Upper lobe of left lung (tissue), 6 donors: ENCODE results near the gene SYK. TPM values are rescaled to one million over a fixed set of nuclear protein-coding genes. Genes with fewer than 3 reads are reported as not detected.

Experiments used
- ATAC-seq, 2 donors: fragments of 200-7000 bp; cut with Tn5 transposase; one replicate each; pipeline ENCODE4 v1.9.1; 2022; ENCODE audit warnings: mild to moderate bottlenecking in 2 of 2, moderate library complexity in 2 of 2; ENCODE audit not compliant: low FRiP score in 2 of 2
- DNase-seq, 2 donors: peaks; one replicate each; pipeline ENCODE4 v3.0.0-alpha.2; 2019 to 2020
- H3K27ac ChIP-seq, 4 donors: fragments of 200-600 bp; sonication (generic); one replicate each; pipeline ENCODE4 v1.5.1; 2016 to 2019
- H3K27me3 ChIP-seq, 4 donors: fragments of 200-600 bp; sonication (generic); one replicate each; pipeline ENCODE4 v1.5.1; 2017 to 2019
- H3K36me3 ChIP-seq, 4 donors: fragments of 200-600 bp; sonication (generic); one replicate each; pipeline ENCODE4 v1.5.1; 2016 to 2019
- H3K4me1 ChIP-seq, 4 donors: fragments of 200-600 bp; sonication (generic); one replicate each; pipeline ENCODE4 v1.5.1; 2018 to 2019
- H3K4me3 ChIP-seq, 4 donors: fragments of 200-600 bp; sonication (generic); one replicate each; pipeline ENCODE4 v1.5.1; 2017 to 2019; ENCODE audit warnings: mild to moderate bottlenecking in 2 of 4, moderate library complexity in 1 of 4
- H3K9me3 ChIP-seq, 4 donors: fragments of 200-600 bp; sonication (generic); one replicate each; pipeline ENCODE4 v1.5.1; 2018 to 2019
- EP300 ChIP-seq, 4 donors: sonication (generic); formaldehyde crosslinking; IDR thresholded peaks; one replicate each; pipeline ENCODE4 v1.5.1; 2017; ENCODE audit warnings: antibody characterized with exemption in 4 of 4, control low read depth in 2 of 4
- POLR2A ChIP-seq, 4 donors: fragments of 450-650 bp; IDR thresholded peaks; one replicate each; pipeline ENCODE4 v1.5.1; 2016 to 2017; ENCODE audit warnings: antibody characterized with exemption in 4 of 4, mild to moderate bottlenecking in 2 of 4
- POLR2AphosphoS5 ChIP-seq, 2 donors: sonication (generic); formaldehyde crosslinking; IDR thresholded peaks; one replicate each; pipeline ENCODE4 v1.5.1; 2017; ENCODE audit warnings: antibody characterized with exemption in 2 of 2
- WGBS, 2 donors: methylation state at CpG; one replicate each; pipeline ENCODE4 v1.1.5; 2017 to 2018; 5-methylcytosine and 5-hydroxymethylcytosine counted together
- total RNA-seq, 6 donors: library from RNA; depleted of rRNA in 4 of 6; stranded (reverse); fragments of >200 nt in 4 of 6; gene quantifications; one replicate each; pipeline versions ENCODE4 v1.1.0 to v1.2.1, GENCODE V29; 2016 to 2021
- TF ChIP-seq, protein P1 (sequence below), 6 experiments: fragments of 450-650 bp in 4 of 6; fragments of 200-600 bp in 2 of 6; sonication (generic) in 2 of 6; IDR thresholded peaks; one replicate each; pipeline ENCODE4 v1.5.1; 2016 to 2019; ENCODE audit warnings: antibody characterized with exemption in 6 of 6
- donor health status: DM: no; HTN: no; CAD: no; lungs with moderate emphysema.
- donor health status: DM: no; HTN: yes; CAD: no; lungs with severe emphysema.

Gene SYK
- total RNA-seq, 6 donors from 2014 or later, result 35.3 to 91.6 (median 47.6) TPM

DNA sequence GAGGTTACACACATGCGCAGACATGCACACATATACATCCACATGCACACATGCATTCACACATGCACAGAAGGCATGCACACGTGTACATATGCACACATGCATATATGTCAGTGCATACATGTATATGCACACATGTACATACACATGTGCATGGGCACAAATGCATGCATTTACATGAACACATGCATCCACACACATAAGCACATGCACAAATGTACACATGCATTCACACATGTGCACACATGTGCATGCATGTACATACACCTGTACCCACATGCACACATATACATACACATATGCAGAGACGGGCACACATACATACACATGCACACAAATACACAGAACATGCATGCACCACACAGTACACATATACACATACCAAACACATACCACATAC, 97.7 kb downstream of the SYK start:
- 93 to 94% methylated on average over 3 of the region's 3 CpGs for WGBS, 2 donors
- TF ChIP-seq POLR2AphosphoS5 (IDR thresholded peaks at IDR 0.05) (no peak), POLR2A (IDR thresholded peaks at IDR 0.05) (no peak), EP300 (IDR thresholded peaks at IDR 0.05) (no peak)
- TF ChIP-seq, protein P1, sequence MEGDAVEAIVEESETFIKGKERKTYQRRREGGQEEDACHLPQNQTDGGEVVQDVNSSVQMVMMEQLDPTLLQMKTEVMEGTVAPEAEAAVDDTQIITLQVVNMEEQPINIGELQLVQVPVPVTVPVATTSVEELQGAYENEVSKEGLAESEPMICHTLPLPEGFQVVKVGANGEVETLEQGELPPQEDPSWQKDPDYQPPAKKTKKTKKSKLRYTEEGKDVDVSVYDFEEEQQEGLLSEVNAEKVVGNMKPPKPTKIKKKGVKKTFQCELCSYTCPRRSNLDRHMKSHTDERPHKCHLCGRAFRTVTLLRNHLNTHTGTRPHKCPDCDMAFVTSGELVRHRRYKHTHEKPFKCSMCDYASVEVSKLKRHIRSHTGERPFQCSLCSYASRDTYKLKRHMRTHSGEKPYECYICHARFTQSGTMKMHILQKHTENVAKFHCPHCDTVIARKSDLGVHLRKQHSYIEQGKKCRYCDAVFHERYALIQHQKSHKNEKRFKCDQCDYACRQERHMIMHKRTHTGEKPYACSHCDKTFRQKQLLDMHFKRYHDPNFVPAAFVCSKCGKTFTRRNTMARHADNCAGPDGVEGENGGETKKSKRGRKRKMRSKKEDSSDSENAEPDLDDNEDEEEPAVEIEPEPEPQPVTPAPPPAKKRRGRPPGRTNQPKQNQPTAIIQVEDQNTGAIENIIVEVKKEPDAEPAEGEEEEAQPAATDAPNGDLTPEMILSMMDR (IDR thresholded peaks at IDR 0.05), result no peak
- ATAC-seq, result no peak

DNA sequence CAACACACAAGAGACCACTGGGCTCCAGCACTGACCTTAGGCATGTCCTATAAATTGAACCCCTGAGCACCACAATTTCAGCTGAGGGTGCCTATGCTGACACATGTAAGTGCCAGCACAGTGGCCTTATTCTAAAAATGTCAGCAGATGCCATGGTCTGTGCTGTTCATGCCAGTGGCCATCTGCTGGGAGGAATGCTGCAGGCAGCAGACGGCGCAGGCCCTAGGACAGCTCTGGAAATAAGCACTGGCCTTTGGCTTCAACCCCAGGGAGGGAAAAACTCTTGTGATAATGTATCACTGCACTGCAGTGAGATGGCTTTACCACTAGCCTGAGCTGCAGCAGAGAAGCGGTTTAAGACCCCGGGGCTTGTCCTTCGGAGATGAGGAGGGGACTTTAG, 98.5 kb downstream of the SYK start:
- Histone ChIP-seq H3K27ac (no peak overlapping the region), H3K4me3 (no peak overlapping the region), H3K36me3 (peaks cover 0 to 3% (median 0%) of the 10 kb centered on the region in 4 donors), H3K4me1 (peaks cover 0 to under 1% (median 0%) of the 10 kb centered on the region in 4 donors), H3K27me3 (no peaks in the 10 kb centered on the region), H3K9me3 (no peaks in the 10 kb centered on the region)
- 56 to 67% methylated on average over 3 to 5 of the region's 5 CpGs for WGBS, 2 donors
- DNase-seq (no peak), ATAC-seq (no peak)
- TF ChIP-seq, protein P1 (IDR thresholded peaks at IDR 0.05), result no peak
- TF ChIP-seq POLR2AphosphoS5 (IDR thresholded peaks at IDR 0.05), result no peak
- TF ChIP-seq EP300 (IDR thresholded peaks at IDR 0.05), result no peak
- TF ChIP-seq POLR2A (IDR thresholded peaks at IDR 0.05), result no peak

More for the DNA sequence above, 97.7 kb downstream of the SYK start:
- no peak overlapping the region for H3K27ac ChIP-seq
- no peaks in the 10 kb centered on the region for H3K9me3 ChIP-seq
- no peaks in the 10 kb centered on the region for H3K4me1 ChIP-seq
- no peak for DNase-seq
- H3K27me3 ChIP-seq, result no peaks in the 10 kb centered on the region
- no peak overlapping the region for H3K4me3 ChIP-seq
- peaks cover 0 to 3% (median 0%) of the 10 kb centered on the region in 4 donors for H3K36me3 ChIP-seq

DNA sequence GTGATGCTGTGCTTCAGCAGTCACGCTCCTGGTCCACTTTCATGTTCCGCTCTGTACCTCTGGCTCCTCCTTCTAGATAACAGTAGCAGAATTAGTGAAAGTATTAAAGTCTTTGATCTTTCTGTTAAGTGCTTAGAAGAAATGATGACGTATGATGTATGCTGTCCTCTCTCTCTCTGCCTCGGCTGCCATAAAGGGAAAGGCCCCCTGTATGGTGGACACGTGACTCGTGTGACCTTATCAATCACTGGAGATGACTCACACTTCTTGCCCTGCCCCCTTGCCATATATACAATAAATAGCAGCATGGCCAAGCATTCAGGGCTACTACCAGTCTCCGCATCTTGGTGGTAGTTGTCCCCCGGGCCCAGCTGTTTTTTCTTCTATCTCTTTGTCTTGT, 100.3 kb downstream of the SYK start:
- H3K36me3 ChIP-seq, result no peaks in the 10 kb centered on the region
- H3K27me3 ChIP-seq, result no peaks in the 10 kb centered on the region
- no peak overlapping the region for H3K27ac ChIP-seq
- H3K9me3 ChIP-seq, result no peaks in the 10 kb centered on the region
- TF ChIP-seq POLR2A (IDR thresholded peaks at IDR 0.05), result no peak
- no peak for TF ChIP-seq EP300 (IDR thresholded peaks at IDR 0.05)
- no peak for TF ChIP-seq POLR2AphosphoS5 (IDR thresholded peaks at IDR 0.05)
- TF ChIP-seq, protein P1 (IDR thresholded peaks at IDR 0.05), result no peak
- DNase-seq (no peak), ATAC-seq (no peak)
- no peak overlapping the region for H3K4me3 ChIP-seq
- peaks cover 0 to 11% (median 0%) of the 10 kb centered on the region in 4 donors for H3K4me1 ChIP-seq
- WGBS, 2 donors, result 95 to 98% methylated on average over 8 of the region's 8 CpGs

DNA sequence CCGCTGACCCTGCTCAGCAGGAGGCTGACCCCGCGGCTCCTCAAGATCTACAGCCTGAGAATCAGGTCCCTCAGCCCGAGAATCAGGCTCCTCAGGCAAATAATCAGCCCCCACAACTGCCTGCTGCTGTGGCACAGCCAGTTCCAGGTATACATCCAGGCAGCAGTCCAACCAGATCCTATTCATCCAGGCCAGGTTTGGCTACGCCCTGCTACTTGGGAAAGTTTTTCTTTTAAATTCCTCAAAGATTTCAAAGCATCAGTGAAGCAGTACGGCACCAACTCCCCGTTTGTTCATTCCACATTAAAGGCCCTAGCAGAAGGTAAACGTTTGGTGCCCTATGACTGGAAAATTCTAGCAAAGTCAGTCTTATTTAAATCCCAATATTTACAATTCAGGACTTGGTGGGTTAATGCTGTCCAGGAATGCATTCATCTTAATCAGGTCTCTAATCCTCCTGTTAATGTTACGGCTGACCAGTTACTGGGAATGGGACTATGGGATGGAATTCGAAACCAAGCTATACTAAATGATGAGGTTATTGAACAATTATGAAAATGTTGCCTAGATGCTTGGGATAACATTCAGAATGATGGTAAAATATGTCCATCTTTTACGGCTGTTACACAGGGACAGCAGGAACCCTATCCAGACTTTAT, 102.3 kb downstream of the SYK start:
- no peaks in the 10 kb centered on the region for H3K9me3 ChIP-seq
- WGBS, 2 donors, result 72 to 75% methylated on average over 11 of the region's 11 CpGs
- no peak for TF ChIP-seq POLR2A (IDR thresholded peaks at IDR 0.05)
- TF ChIP-seq EP300 (IDR thresholded peaks at IDR 0.05), result no peak
- no peak for TF ChIP-seq POLR2AphosphoS5 (IDR thresholded peaks at IDR 0.05)
- TF ChIP-seq, protein P1 (IDR thresholded peaks at IDR 0.05), result no peak
- ATAC-seq (no peak), DNase-seq (no peak)
- no peaks in the 10 kb centered on the region for H3K36me3 ChIP-seq
- peaks cover 0 to 11% (median 0%) of the 10 kb centered on the region in 4 donors for H3K4me1 ChIP-seq
- no peaks in the 10 kb centered on the region for H3K27me3 ChIP-seq
- no peak overlapping the region for H3K27ac ChIP-seq
- no peak overlapping the region for H3K4me3 ChIP-seq
